Upper lobe of left lung (tissue), 4 donors: ENCODE data around the gene GPR26.

Experiments
- EP300 ChIP-seq, 4 donors: sonication (generic); formaldehyde crosslinking; IDR thresholded peaks; one replicate each; pipeline ENCODE4 v1.5.1; 2017; ENCODE audit warnings: antibody characterized with exemption in 4 of 4, control low read depth in 2 of 4
- POLR2A ChIP-seq, 4 donors: fragments of 450-650 bp; IDR thresholded peaks; one replicate each; pipeline ENCODE4 v1.5.1; 2016 to 2017; ENCODE audit warnings: antibody characterized with exemption in 4 of 4, mild to moderate bottlenecking in 2 of 4
- POLR2AphosphoS5 ChIP-seq, 2 donors: sonication (generic); formaldehyde crosslinking; IDR thresholded peaks; one replicate each; pipeline ENCODE4 v1.5.1; 2017; ENCODE audit warnings: antibody characterized with exemption in 2 of 2
- TF ChIP-seq, protein P1 (sequence below), 6 experiments: fragments of 450-650 bp in 4 of 6; fragments of 200-600 bp in 2 of 6; sonication (generic) in 2 of 6; IDR thresholded peaks; one replicate each; pipeline ENCODE4 v1.5.1; 2016 to 2019; ENCODE audit warnings: antibody characterized with exemption in 6 of 6

DNA sequence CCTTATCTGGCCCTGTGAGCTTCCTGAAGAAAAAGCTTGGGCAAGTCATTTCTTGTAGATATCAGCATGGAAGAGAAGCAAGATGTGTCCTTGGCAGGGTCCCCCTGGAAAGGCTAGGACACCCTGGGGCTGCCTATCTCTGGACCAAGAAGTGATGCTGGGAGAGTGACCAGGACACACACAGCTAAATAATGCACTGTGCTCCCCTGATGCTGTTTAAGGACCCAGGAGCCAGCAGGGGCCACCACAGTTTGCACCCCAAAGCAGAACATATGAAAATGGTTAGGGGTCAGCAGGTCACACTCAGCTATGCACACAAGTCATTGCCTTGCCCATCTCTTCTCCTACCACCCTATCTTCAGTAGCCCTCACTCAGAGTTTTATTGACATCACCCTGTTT, 47.9 kb upstream of the GPR26 start:
- no peak for TF ChIP-seq POLR2A (IDR thresholded peaks at IDR 0.05)
- TF ChIP-seq, protein P1, sequence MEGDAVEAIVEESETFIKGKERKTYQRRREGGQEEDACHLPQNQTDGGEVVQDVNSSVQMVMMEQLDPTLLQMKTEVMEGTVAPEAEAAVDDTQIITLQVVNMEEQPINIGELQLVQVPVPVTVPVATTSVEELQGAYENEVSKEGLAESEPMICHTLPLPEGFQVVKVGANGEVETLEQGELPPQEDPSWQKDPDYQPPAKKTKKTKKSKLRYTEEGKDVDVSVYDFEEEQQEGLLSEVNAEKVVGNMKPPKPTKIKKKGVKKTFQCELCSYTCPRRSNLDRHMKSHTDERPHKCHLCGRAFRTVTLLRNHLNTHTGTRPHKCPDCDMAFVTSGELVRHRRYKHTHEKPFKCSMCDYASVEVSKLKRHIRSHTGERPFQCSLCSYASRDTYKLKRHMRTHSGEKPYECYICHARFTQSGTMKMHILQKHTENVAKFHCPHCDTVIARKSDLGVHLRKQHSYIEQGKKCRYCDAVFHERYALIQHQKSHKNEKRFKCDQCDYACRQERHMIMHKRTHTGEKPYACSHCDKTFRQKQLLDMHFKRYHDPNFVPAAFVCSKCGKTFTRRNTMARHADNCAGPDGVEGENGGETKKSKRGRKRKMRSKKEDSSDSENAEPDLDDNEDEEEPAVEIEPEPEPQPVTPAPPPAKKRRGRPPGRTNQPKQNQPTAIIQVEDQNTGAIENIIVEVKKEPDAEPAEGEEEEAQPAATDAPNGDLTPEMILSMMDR (IDR thresholded peaks at IDR 0.05): no peak
- no peak for TF ChIP-seq POLR2AphosphoS5 (IDR thresholded peaks at IDR 0.05)
- TF ChIP-seq EP300 (IDR thresholded peaks at IDR 0.05): no peak
